ENCODE measurements around the gene SMIM43. TPM values are rescaled to one million over a fixed set of nuclear protein-coding genes. Genes with fewer than 3 reads are reported as not detected.
"Not testable (repeated sequence)": the region's sequence is repeated elsewhere in the genome, so short reads cannot be mapped to it uniquely, and the experiment has no call there.

Gene SMIM43
- total RNA-seq, 1 donor from 2014 or later, result not detected

DNA sequence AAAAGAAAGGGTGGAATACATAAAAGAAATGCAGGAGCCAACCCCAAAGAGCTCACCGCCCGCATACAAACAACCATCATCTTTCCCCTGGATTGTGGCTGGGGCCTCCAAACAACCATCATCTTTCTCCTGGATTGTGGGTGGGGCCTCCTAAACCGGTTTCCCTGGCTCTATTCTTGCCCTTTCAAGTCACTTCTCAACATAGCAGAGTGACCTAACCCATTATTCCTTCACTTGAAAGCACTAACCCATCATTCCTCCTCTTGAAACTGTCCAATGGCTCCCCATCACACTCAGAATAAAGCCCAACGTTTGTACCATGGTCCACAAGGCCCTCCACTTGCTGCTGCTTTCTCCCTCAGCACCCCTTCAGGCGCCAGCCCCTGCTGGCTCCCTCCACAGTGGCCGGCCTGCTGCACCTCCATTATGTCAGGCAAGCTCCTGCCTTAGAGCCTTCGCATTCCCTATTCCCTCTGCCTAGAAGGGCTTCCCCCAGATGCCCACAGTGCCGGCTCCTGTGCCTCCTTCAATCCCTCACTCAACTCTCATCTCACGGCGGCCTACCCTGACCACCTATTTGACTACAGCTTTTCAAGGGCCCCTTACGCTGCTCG is 24.1 kb downstream of the SMIM43 start:
- Mint-ChIP-seq H3K4me3 (ENCODE audit: low read depth) (no peak overlapping the region), H3K4me1 (ENCODE audit: low read depth) (no peaks in the 10 kb centered on the region), H3K27me3 (ENCODE audit: low read depth) (peaks cover 21% of the 10 kb centered on the region), H3K36me3 (ENCODE audit: low read depth) (no peaks in the 10 kb centered on the region), H3K27ac (no peak overlapping the region), H3K9me3 (no peaks in the 10 kb centered on the region)
- no peak for DNase-seq (ENCODE audit: low spot score)
- intact Hi-C loops (cut with micrococcal nuclease), result no loop called here

GRCh38 chr4:121739575-121739974 is 25.4 kb downstream of the SMIM43 start:
- Mint-ChIP-seq H3K4me3 (ENCODE audit: low read depth) (no peak overlapping the region), H3K36me3 (ENCODE audit: low read depth) (no peaks in the 10 kb centered on the region), H3K9me3 (no peaks in the 10 kb centered on the region), H3K27ac (no peak overlapping the region), H3K27me3 (ENCODE audit: low read depth) (peaks cover 25% of the 10 kb centered on the region), H3K4me1 (ENCODE audit: low read depth) (no peaks in the 10 kb centered on the region)
- DNase-seq (ENCODE audit: low spot score), result no peak
- intact Hi-C loops (cut with micrococcal nuclease), result loop anchor here (5.0 kb wide), 1 partner anchor 277 kb away; no protein-coding TSS in a partner anchor

DNA sequence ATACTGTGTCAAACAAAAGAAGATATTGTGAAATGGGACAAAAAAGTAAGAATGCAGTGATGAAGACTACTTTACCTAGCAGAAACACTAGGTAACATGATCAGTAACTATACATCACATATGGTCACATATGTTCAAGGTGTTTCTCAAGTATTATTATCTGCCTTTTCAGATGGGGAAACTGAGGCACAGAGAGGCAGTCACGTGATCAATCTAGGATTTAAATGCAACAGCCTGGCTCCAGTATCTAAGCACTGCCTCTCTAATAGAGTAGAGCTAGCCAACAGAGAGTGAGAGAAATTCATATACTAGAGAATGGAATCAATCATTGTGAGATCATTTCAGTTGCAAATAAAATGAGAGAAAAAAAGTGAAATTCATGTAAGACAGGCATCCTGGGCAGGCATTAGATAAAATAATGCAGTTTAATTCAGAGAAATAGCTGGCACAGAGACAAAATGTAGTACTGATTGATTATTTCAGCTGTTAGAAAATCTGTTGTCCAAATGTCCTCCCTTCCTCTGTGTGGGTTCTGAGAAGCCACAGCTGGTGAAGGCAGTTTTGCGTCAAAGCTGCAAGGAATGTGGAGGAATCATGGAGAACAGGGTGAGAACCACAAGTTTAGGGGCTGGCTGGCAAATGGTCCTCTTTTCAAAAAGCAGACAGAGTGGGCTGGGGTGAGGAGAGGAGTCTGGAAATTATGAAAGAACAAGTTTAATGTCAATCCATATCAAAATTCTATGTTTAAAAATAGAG is 26.0 kb downstream of the SMIM43 start:
- Mint-ChIP-seq H3K36me3 (ENCODE audit: low read depth) (no peaks in the 10 kb centered on the region), H3K4me3 (ENCODE audit: low read depth) (no peak overlapping the region), H3K9me3 (no peaks in the 10 kb centered on the region), H3K4me1 (ENCODE audit: low read depth) (no peaks in the 10 kb centered on the region), H3K27ac (no peak overlapping the region), H3K27me3 (ENCODE audit: low read depth) (peaks cover 27% of the 10 kb centered on the region)
- intact Hi-C loops (cut with micrococcal nuclease), result loop anchor here (5.0 kb wide), 1 partner anchor 277 kb away; no protein-coding TSS in a partner anchor
- no peak for DNase-seq (ENCODE audit: low spot score)

GRCh38 chr4:121737846-121738554 is 27.0 kb downstream of the SMIM43 start:
- no peaks in the 10 kb centered on the region for H3K9me3 Mint-ChIP-seq
- DNase-seq (ENCODE audit: low spot score), result no peak

GRCh38 chr4:121736735-121737351 is 28.1 kb downstream of the SMIM43 start:
- H3K27me3 Mint-ChIP-seq (ENCODE audit: low read depth), result peaks cover 29% of the 10 kb centered on the region
- no peaks in the 10 kb centered on the region for H3K9me3 Mint-ChIP-seq
- intact Hi-C loops (cut with micrococcal nuclease), result loop anchor here (5.0 kb wide), 1 partner anchor 275 kb away; no protein-coding TSS in a partner anchor
- no peak overlapping the region for H3K27ac Mint-ChIP-seq
- DNase-seq (ENCODE audit: low spot score), result no peak
- H3K4me3 Mint-ChIP-seq (ENCODE audit: low read depth), result no peak overlapping the region
- H3K36me3 Mint-ChIP-seq (ENCODE audit: low read depth), result no peaks in the 10 kb centered on the region
- H3K4me1 Mint-ChIP-seq (ENCODE audit: low read depth), result no peaks in the 10 kb centered on the region

More at GRCh38 chr4:121737846-121738554, 27.0 kb downstream of the SMIM43 start:
- Mint-ChIP-seq H3K4me1 (ENCODE audit: low read depth) (no peaks in the 10 kb centered on the region), H3K36me3 (ENCODE audit: low read depth) (no peaks in the 10 kb centered on the region), H3K4me3 (ENCODE audit: low read depth) (no peak overlapping the region), H3K27me3 (ENCODE audit: low read depth) (peaks cover 26% of the 10 kb centered on the region), H3K27ac (no peak overlapping the region)
- intact Hi-C loops (cut with micrococcal nuclease), result loop anchor here (5.0 kb wide), 1 partner anchor 276 kb away; no protein-coding TSS in a partner anchor

- H3K27me3 Mint-ChIP-seq (ENCODE audit: low read depth), result peaks cover 32% of the 10 kb centered on the region
- no peak overlapping the region for H3K4me3 Mint-ChIP-seq (ENCODE audit: low read depth)
- no peak overlapping the region for H3K27ac Mint-ChIP-seq
- DNase-seq (ENCODE audit: low spot score), result no peak
- no peaks in the 10 kb centered on the region for H3K9me3 Mint-ChIP-seq
- H3K36me3 Mint-ChIP-seq (ENCODE audit: low read depth), result no peaks in the 10 kb centered on the region
- intact Hi-C loops (cut with micrococcal nuclease), result no loop called here
- H3K4me1 Mint-ChIP-seq (ENCODE audit: low read depth), result no peaks in the 10 kb centered on the region
Measured at GRCh38 chr4:121734571-121734970, 30.4 kb downstream of the SMIM43 start.

GRCh38 chr4:121733942-121734341 is 31.0 kb downstream of the SMIM43 start:
- Mint-ChIP-seq H3K9me3 (no peaks in the 10 kb centered on the region), H3K27ac (no peak overlapping the region), H3K36me3 (ENCODE audit: low read depth) (no peaks in the 10 kb centered on the region), H3K4me3 (ENCODE audit: low read depth) (no peak overlapping the region), H3K27me3 (ENCODE audit: low read depth) (peaks cover 31% of the 10 kb centered on the region), H3K4me1 (ENCODE audit: low read depth) (no peaks in the 10 kb centered on the region)
- DNase-seq (ENCODE audit: low spot score), result no peak
- intact Hi-C loops (cut with micrococcal nuclease), result no loop called here

DNA sequence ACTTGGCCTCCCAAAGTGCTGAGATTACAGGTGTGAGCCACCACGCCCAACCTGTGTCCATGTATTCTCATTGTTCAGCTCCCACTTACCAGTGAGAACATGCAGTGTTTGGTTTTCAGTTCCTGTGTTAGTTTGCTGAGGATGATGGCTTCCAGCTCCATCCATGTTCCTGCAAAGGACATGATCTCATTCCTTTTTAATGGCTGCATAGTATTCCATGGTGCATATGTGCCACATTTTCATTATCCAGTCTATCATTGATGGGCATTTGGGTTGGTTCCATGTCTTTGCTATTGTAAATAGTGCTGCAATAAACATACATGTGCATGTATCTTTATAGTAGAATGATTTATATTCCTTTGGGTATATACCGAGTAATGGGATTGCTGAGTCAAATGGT is 35.2 kb downstream of the SMIM43 start:
- H3K9me3 Mint-ChIP-seq; H3K27ac Mint-ChIP-seq; H3K4me1 Mint-ChIP-seq (ENCODE audit: low read depth); DNase-seq (ENCODE audit: low spot score); H3K36me3 Mint-ChIP-seq (ENCODE audit: low read depth); H3K4me3 Mint-ChIP-seq (ENCODE audit: low read depth): not testable (repeated sequence)
- intact Hi-C loops (cut with micrococcal nuclease), result loop anchor here (5.0 kb wide), 2 partner anchors 247 to 357 kb away; no protein-coding TSS in a partner anchor
- H3K27me3 Mint-ChIP-seq (ENCODE audit: low read depth), result peaks cover 14% of the 10 kb centered on the region

DNA sequence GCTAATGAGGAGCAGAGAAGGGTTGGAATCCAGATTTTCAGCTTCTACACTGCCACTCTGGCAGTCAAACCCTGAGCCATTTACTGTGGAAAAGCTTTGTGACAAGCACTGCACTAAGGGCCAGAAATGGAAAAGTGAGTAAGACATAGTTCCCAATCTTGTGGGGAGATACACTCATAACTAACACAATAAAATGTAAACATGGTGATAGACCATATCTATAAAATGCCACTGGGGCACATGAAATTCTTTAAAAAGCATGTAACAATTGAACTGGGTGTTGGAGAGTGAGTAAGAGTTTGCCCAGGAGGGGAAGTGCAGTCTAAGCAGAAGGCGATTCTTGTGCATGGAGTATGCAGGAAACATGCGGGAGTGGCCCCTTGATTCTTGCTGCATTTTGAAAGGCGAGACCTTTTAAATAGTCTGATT is 36.2 kb downstream of the SMIM43 start:
- Mint-ChIP-seq H3K36me3 (ENCODE audit: low read depth) (no peaks in the 10 kb centered on the region), H3K9me3 (no peaks in the 10 kb centered on the region), H3K4me3 (ENCODE audit: low read depth) (no peak overlapping the region), H3K27ac (no peak overlapping the region), H3K27me3 (ENCODE audit: low read depth) (peaks cover 12% of the 10 kb centered on the region), H3K4me1 (ENCODE audit: low read depth) (peaks cover 9% of the 10 kb centered on the region)
- intact Hi-C loops (cut with micrococcal nuclease), result loop anchor here (5.0 kb wide), 2 partner anchors 247 to 357 kb away; no protein-coding TSS in a partner anchor
- DNase-seq (ENCODE audit: low spot score), result no peak

GRCh38 chr4:121728066-121728465 is 36.9 kb downstream of the SMIM43 start:
- H3K27me3 Mint-ChIP-seq (ENCODE audit: low read depth), result peaks cover 12% of the 10 kb centered on the region
- H3K27ac Mint-ChIP-seq, result no peak overlapping the region
- no peaks in the 10 kb centered on the region for H3K9me3 Mint-ChIP-seq
- H3K4me1 Mint-ChIP-seq (ENCODE audit: low read depth), result peaks cover 9% of the 10 kb centered on the region
- H3K4me3 Mint-ChIP-seq (ENCODE audit: low read depth), result no peak overlapping the region
- no peak for DNase-seq (ENCODE audit: low spot score)
- no peaks in the 10 kb centered on the region for H3K36me3 Mint-ChIP-seq (ENCODE audit: low read depth)
- intact Hi-C loops (cut with micrococcal nuclease), result loop anchor here (5.0 kb wide), 2 partner anchors 246 to 356 kb away; no protein-coding TSS in a partner anchor

DNA sequence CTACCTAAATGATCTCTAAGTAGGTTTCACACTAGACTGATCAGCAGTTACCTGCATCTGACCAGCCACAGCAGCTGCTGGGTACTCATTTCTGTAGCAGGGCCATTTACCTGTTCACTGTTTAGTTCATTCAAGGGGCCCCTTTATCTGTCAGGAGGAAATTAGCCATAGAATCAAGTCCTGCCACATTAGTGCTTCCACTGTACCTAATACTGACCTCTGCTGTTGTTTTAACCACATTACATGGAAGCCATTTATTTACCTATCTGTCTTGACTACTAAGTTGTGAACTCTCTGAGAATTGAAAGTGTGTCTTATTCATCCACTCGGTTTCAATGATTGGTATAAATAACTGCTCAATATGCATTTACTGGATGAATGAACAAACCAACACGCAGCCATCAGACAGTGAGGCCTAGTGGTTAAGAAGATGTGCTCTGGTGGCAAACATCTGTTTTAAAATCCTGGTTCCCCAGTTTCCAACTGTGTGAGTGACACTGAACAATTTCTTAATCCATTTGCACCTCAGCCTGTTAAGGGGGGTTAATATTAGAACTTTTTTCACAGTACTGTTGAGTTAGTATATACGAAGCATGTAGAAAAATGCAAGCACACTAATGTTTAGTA is 38.2 kb downstream of the SMIM43 start:
- Mint-ChIP-seq H3K9me3 (no peaks in the 10 kb centered on the region), H3K4me3 (ENCODE audit: low read depth) (no peak overlapping the region), H3K4me1 (ENCODE audit: low read depth) (peaks cover 9% of the 10 kb centered on the region), H3K27me3 (ENCODE audit: low read depth) (peaks cover 6% of the 10 kb centered on the region), H3K36me3 (ENCODE audit: low read depth) (no peaks in the 10 kb centered on the region), H3K27ac (no peak overlapping the region)
- intact Hi-C loops (cut with micrococcal nuclease), result loop anchor here (1.0 to 5.0 kb wide), 4 partner anchors 19 to 354 kb away; no protein-coding TSS in a partner anchor
- DNase-seq (ENCODE audit: low spot score), result no peak

DNA sequence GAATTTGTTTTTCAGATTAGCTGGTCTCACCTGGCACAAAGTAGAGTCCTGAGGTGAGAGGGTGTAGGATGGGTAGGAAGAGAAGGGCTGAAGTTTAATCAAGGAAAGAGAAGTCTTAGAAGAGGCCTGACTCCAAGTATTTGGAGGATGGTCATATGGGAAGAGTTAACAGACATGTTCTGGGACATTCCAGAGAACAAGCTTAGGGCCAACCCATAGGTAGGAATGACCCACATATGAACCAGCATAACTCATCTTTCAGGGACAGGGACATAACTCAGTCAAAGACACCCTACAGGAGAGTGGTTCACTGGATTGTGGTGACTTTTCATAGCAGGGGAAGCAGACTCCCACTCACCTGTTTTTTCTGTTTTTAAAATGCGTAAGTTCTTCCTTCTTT is 40.3 kb downstream of the SMIM43 start:
- no peak overlapping the region for H3K4me3 Mint-ChIP-seq (ENCODE audit: low read depth)
- H3K4me1 Mint-ChIP-seq (ENCODE audit: low read depth), result peaks cover 9% of the 10 kb centered on the region
- no peaks in the 10 kb centered on the region for H3K36me3 Mint-ChIP-seq (ENCODE audit: low read depth)
- H3K9me3 Mint-ChIP-seq, result no peaks in the 10 kb centered on the region
- H3K27me3 Mint-ChIP-seq (ENCODE audit: low read depth), result peaks cover 2% of the 10 kb centered on the region
- no peak for DNase-seq (ENCODE audit: low spot score)
- intact Hi-C loops (cut with micrococcal nuclease), result loop anchor here (5.0 kb wide), 2 partner anchors 242 to 352 kb away; no protein-coding TSS in a partner anchor
- H3K27ac Mint-ChIP-seq, result no peak overlapping the region
